Sigmoid colon (tissue), 7 donors: ENCODE data around the gene PITPNM2. TPM values are rescaled to one million over a fixed set of nuclear protein-coding genes. Genes with fewer than 3 reads are reported as not detected.

Experiments used
- DNase-seq: peaks from one replicate; pipeline ENCODE4 v3.0.0-alpha.2; 2019
- H3K27ac ChIP-seq, 4 donors: fragments of 200-600 bp; sonication (generic); one replicate each; pipeline ENCODE4 v1.5.1; 2016 to 2019; ENCODE audit warnings: mild to moderate bottlenecking in 1 of 4
- H3K27me3 ChIP-seq, 3 donors: fragments of 200-600 bp; sonication (generic); one replicate each; pipeline ENCODE4 v1.5.1; 2019; ENCODE audit warnings: mild to moderate bottlenecking in 1 of 3
- H3K36me3 ChIP-seq, 4 donors: fragments of 200-600 bp; sonication (generic); one replicate each; pipeline ENCODE4 v1.5.1; 2016 to 2019
- H3K4me1 ChIP-seq, 4 donors: fragments of 200-600 bp; sonication (generic); one replicate each; pipeline ENCODE4 v1.5.1; 2017 to 2019
- H3K4me3 ChIP-seq, 4 donors: fragments of 200-600 bp; sonication (generic); one replicate each; pipeline ENCODE4 v1.5.1; 2017 to 2019; ENCODE audit warnings: mild to moderate bottlenecking in 2 of 4, moderate library complexity in 1 of 4
- H3K9me3 ChIP-seq, 4 donors: fragments of 200-600 bp in 3 of 4; sonication (generic) in 3 of 4; one replicate each; pipeline versions ENCODE4 v1.5.1 to v1.6.1; 2013 to 2019
- CTCF ChIP-seq, 4 experiments: fragments of 450-650 bp in 3 of 4; fragments of 200-600 bp in 1 of 4; IDR thresholded peaks; one replicate each; pipeline ENCODE4 v1.5.1; 2016 to 2019; ENCODE audit warnings: antibody characterized with exemption in 4 of 4, mild to moderate bottlenecking in 3 of 4, moderate library complexity in 2 of 4
- EP300 ChIP-seq, 4 donors: sonication (generic); formaldehyde crosslinking; IDR thresholded peaks; one replicate each; pipeline ENCODE4 v1.6.1; 2017; ENCODE audit warnings: antibody characterized with exemption in 4 of 4
- POLR2A ChIP-seq, 2 donors: fragments of 450-650 bp; IDR thresholded peaks; one replicate each; pipeline ENCODE4 v1.6.1; 2016; ENCODE audit warnings: antibody characterized with exemption in 2 of 2, mild to moderate bottlenecking in 2 of 2, moderate library complexity in 2 of 2
- POLR2AphosphoS5 ChIP-seq, 4 donors: sonication (generic); formaldehyde crosslinking; IDR thresholded peaks; one replicate each; pipeline ENCODE4 v1.6.1; 2017; ENCODE audit warnings: antibody characterized with exemption in 4 of 4
- WGBS, 2 donors: extraction: QIAGEN DNeasy Blood & Tissue Kit; methylation state at CpG; one replicate each; pipeline ENCODE4 v1.1.7; 2013; 5-methylcytosine and 5-hydroxymethylcytosine counted together
- intact Hi-C: fragments of 100-400 bp; cut with DNase I; formaldehyde crosslinking; loops from one replicate; pipeline ENCODE4 v1.15.1; 2023
- polyA plus RNA-seq, 3 donors: library from polyadenylated mRNA; stranded (reverse); fragments of 200-250 nt; gene quantifications; one replicate each; pipeline ENCODE4 v1.2.3, GENCODE V29; 2013
- total RNA-seq, 4 donors: library from RNA; depleted of rRNA; stranded (reverse); fragments of >200 nt; gene quantifications; one replicate each; pipeline ENCODE4 v1.1.0, GENCODE V29; 2016
- donor health status: healthy with polysubstance abuse.
- donor health status: Bipolar disorder and iron deficiency.
- donor health status: healthy.

Gene PITPNM2
- total and polyA plus RNA-seq, 7 donors: 1.8 to 19.5 (median 6.6) TPM

GRCh38 chr12:123180171-123180570 lies 29.3 kb upstream of the PITPNM2 start:
- Histone ChIP-seq H3K27ac (no peak overlapping the region), H3K4me3 (no peak overlapping the region), H3K9me3 (no peaks in the 10 kb centered on the region), H3K36me3 (peaks cover 0 to 50% (median 3%) of the 10 kb centered on the region in 4 donors), H3K4me1 (no peaks in the 10 kb centered on the region), H3K27me3 (no peaks in the 10 kb centered on the region)
- TF ChIP-seq CTCF (IDR thresholded peaks at IDR 0.05): no peak
- TF ChIP-seq POLR2A (IDR thresholded peaks at IDR 0.05): no peak
- no peak for TF ChIP-seq POLR2AphosphoS5 (IDR thresholded peaks at IDR 0.05)
- TF ChIP-seq EP300 (IDR thresholded peaks at IDR 0.05): no peak
- intact Hi-C loops: no loop called here
- DNase-seq: no peak
- WGBS, 2 donors: 91% methylated on average over 4 of the region's 4 CpGs

- WGBS, 2 donors: 71 to 84% methylated on average over 5 of the region's 5 CpGs
- H3K27ac ChIP-seq: no peak overlapping the region
- peaks cover 0 to 16% (median 0%) of the 10 kb centered on the region in 4 donors for H3K36me3 ChIP-seq
- no peaks in the 10 kb centered on the region for H3K4me1 ChIP-seq
- DNase-seq: no peak
- no peak overlapping the region for H3K4me3 ChIP-seq
- intact Hi-C loops: no loop called here
- no peaks in the 10 kb centered on the region for H3K27me3 ChIP-seq
- H3K9me3 ChIP-seq: no peaks in the 10 kb centered on the region
- TF ChIP-seq EP300 (IDR thresholded peaks at IDR 0.05) (no peak), POLR2A (IDR thresholded peaks at IDR 0.05) (no peak), POLR2AphosphoS5 (IDR thresholded peaks at IDR 0.05) (no peak), CTCF (IDR thresholded peaks at IDR 0.05) (no peak)
These were observed 21.1 kb upstream of the PITPNM2 start for GRCh38 chr12:123171967-123172366.

- H3K4me1 ChIP-seq: no peaks in the 10 kb centered on the region
- no peak overlapping the region for H3K27ac ChIP-seq
- no peaks in the 10 kb centered on the region for H3K27me3 ChIP-seq
- peaks cover 0 to 34% (median 12%) of the 10 kb centered on the region in 4 donors for H3K36me3 ChIP-seq
- 47 to 93% methylated on average over 2 of the region's 2 CpGs for WGBS, 2 donors
- TF ChIP-seq EP300 (IDR thresholded peaks at IDR 0.05): no peak
- no peak for TF ChIP-seq CTCF (IDR thresholded peaks at IDR 0.05)
- no peak for TF ChIP-seq POLR2A (IDR thresholded peaks at IDR 0.05)
- TF ChIP-seq POLR2AphosphoS5 (IDR thresholded peaks at IDR 0.05): no peak
- H3K4me3 ChIP-seq: no peak overlapping the region
- no peaks in the 10 kb centered on the region for H3K9me3 ChIP-seq
- no peak for DNase-seq
- intact Hi-C loops: no loop called here
These were observed 16.4 kb upstream of the PITPNM2 start for GRCh38 chr12:123167329-123167728.

- no peak for TF ChIP-seq POLR2A (IDR thresholded peaks at IDR 0.05)
- no peak for TF ChIP-seq CTCF (IDR thresholded peaks at IDR 0.05)
- H3K4me3 ChIP-seq: no peak overlapping the region
- no peak for DNase-seq
- intact Hi-C loops: no loop called here
- peaks cover 0 to 34% (median 12%) of the 10 kb centered on the region in 4 donors for H3K36me3 ChIP-seq
- WGBS, 2 donors: 87 to 92% methylated on average over 4 of the region's 4 CpGs
- H3K27ac ChIP-seq: no peak overlapping the region
- no peaks in the 10 kb centered on the region for H3K9me3 ChIP-seq
- no peaks in the 10 kb centered on the region for H3K27me3 ChIP-seq
- H3K4me1 ChIP-seq: no peaks in the 10 kb centered on the region
These were observed 14.6 kb upstream of the PITPNM2 start for GRCh38 chr12:123165537-123165936.

- intact Hi-C loops: loop anchor here (5.0 kb wide), 1 partner anchor 58 kb away; no protein-coding TSS in a partner anchor
- H3K4me1 ChIP-seq: no peaks in the 10 kb centered on the region
- no peaks in the 10 kb centered on the region for H3K27me3 ChIP-seq
- no peaks in the 10 kb centered on the region for H3K9me3 ChIP-seq
- no peak overlapping the region for H3K27ac ChIP-seq
- H3K4me3 ChIP-seq: no peak overlapping the region
- DNase-seq: no peak
- peaks cover 0 to 39% (median 12%) of the 10 kb centered on the region in 4 donors for H3K36me3 ChIP-seq
- TF ChIP-seq POLR2A (IDR thresholded peaks at IDR 0.05) (no peak), EP300 (IDR thresholded peaks at IDR 0.05) (no peak), POLR2AphosphoS5 (IDR thresholded peaks at IDR 0.05) (no peak), CTCF (IDR thresholded peaks at IDR 0.05) (no peak)
- 78 to 90% methylated on average over 9 of the region's 9 CpGs for WGBS, 2 donors
These were observed 13.9 kb upstream of the PITPNM2 start for GRCh38 chr12:123164710-123165261.
